Activated naive CD8-positive, alpha-beta T cell (primary cell): Measurements from ENCODE around the gene RET.
"Not testable (repeated sequence)": the region's sequence is repeated elsewhere in the genome, so short reads cannot be mapped to it uniquely, and the experiment has no call there.

Source experiments
- H3K27ac Mint-ChIP-seq: one replicate; pipeline ENCODE4 v1.8.0; 2021; ENCODE audit warnings: mixed read lengths
- H3K27me3 Mint-ChIP-seq: one replicate; pipeline ENCODE4 v1.8.0; 2021; ENCODE audit warnings: mixed read lengths
- H3K36me3 Mint-ChIP-seq: one replicate; pipeline ENCODE4 v1.8.0; 2021; ENCODE audit warnings: mixed read lengths
- H3K4me1 Mint-ChIP-seq: one replicate; pipeline ENCODE4 v1.8.0; 2021; ENCODE audit warnings: low read depth, mixed read lengths
- H3K4me3 Mint-ChIP-seq: one replicate; pipeline ENCODE4 v1.8.0; 2021; ENCODE audit warnings: mild to moderate bottlenecking, mixed read lengths
- H3K9me3 Mint-ChIP-seq: one replicate; pipeline ENCODE4 v1.8.0; 2021; ENCODE audit warnings: low read depth, mixed read lengths

The RET gene

DNA sequence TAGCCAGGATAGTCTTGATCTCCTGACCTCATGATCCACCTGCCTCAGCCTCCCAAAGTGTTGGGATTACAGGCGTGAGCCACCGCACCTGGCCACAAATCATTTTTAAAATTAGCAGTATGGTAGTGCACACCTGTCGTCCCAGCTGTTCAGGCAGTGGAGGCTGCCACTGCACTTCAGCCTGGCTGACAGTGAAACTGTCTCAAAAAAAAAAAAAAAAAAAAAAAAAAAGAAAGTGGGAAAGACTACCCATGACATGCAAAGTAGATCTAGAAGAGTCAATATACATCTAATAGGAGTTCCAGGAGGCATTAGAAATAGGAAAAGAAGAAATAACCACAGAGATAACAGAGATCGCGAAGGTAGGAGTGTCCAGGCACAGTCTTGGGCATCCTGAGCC is 64.6 kb downstream of the RET start:
- H3K4me1 Mint-ChIP-seq, result peaks cover 74% of the 10 kb centered on the region
- H3K36me3 Mint-ChIP-seq, result peaks cover 2% of the 10 kb centered on the region
- peak overlapping the region; percentile 58 for H3K27ac Mint-ChIP-seq
- no peaks in the 10 kb centered on the region for H3K27me3 Mint-ChIP-seq
- H3K9me3 Mint-ChIP-seq, result no peaks in the 10 kb centered on the region
- peak overlapping the region; percentile 33 for H3K4me3 Mint-ChIP-seq

GRCh38 chr10:43145311-43145710 is 68.4 kb downstream of the RET start:
- Mint-ChIP-seq H3K9me3 (peaks cover 3% of the 10 kb centered on the region), H3K4me1 (peaks cover 76% of the 10 kb centered on the region), H3K27ac (peak overlapping the region; percentile 58), H3K27me3 (no peaks in the 10 kb centered on the region), H3K36me3 (peaks cover 19% of the 10 kb centered on the region), H3K4me3 (peak overlapping the region; percentile 32)

GRCh38 chr10:43145936-43146335 is 69.1 kb downstream of the RET start:
- H3K4me3 Mint-ChIP-seq, result peak overlapping the region; percentile 32
- not testable (repeated sequence) for H3K27ac Mint-ChIP-seq, H3K9me3 Mint-ChIP-seq, H3K27me3 Mint-ChIP-seq
- peaks cover 76% of the 10 kb centered on the region for H3K4me1 Mint-ChIP-seq
- H3K36me3 Mint-ChIP-seq, result peaks cover 21% of the 10 kb centered on the region

DNA sequence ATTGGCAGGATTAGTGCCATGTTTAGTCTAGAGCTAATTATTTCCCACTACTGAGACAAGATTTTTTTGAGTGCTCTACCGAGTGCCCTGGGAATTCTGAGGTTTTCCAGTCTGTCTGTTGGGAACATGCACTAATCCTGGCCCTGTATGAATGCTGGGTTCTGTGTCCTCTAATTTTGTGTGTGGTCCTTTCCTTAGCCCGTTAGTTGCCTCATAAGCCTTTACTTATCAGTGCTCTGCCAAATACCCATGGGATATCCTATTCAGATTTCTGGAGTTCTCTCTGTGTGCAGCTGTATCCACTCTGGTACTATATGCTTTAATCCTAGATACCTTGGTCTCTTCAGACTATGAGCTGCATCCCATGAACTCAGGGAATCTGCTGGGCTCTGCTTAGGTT is 74.5 kb downstream of the RET start:
- Mint-ChIP-seq H3K4me1 (peaks cover 67% of the 10 kb centered on the region), H3K9me3 (peaks cover 3% of the 10 kb centered on the region), H3K4me3 (peak overlapping the region; percentile 38), H3K27ac (peak overlapping the region; percentile 68), H3K36me3 (peaks cover 19% of the 10 kb centered on the region), H3K27me3 (no peaks in the 10 kb centered on the region)

DNA sequence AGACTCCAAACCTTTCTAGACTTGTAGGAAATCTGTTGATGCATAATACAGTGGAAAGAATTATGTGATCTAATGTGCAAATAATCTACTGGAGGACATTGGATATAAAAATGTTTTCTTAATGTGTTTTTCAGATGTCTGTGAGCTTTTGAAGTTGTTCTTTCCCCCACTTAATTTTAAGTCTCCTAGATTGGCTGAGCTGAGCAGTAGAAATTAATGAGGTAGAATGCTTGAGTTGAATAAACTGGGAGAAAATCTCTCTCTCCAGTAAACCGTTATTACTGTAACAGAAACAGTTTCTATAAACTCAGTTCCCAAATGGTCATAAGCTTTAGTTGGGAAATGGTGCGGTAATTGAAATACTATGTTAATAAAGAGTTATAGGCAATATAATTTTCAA is 77.0 kb downstream of the RET start:
- Mint-ChIP-seq H3K36me3 (peaks cover 8% of the 10 kb centered on the region), H3K27me3 (no peaks in the 10 kb centered on the region), H3K27ac (peak overlapping the region; percentile 23), H3K4me1 (peaks cover 69% of the 10 kb centered on the region), H3K4me3 (no peak overlapping the region), H3K9me3 (no peaks in the 10 kb centered on the region)

GRCh38 chr10:43155221-43155620 is 78.4 kb downstream of the RET start:
- Mint-ChIP-seq H3K36me3 (peaks cover 5% of the 10 kb centered on the region), H3K9me3 (no peaks in the 10 kb centered on the region), H3K27me3 (no peaks in the 10 kb centered on the region), H3K4me3 (no peak overlapping the region), H3K27ac (peak overlapping the region; percentile 50), H3K4me1 (peaks cover 72% of the 10 kb centered on the region)

- H3K4me1 Mint-ChIP-seq, result peaks cover 71% of the 10 kb centered on the region
- no peaks in the 10 kb centered on the region for H3K27me3 Mint-ChIP-seq
- peaks cover 2% of the 10 kb centered on the region for H3K36me3 Mint-ChIP-seq
- peak overlapping the region; percentile 50 for H3K27ac Mint-ChIP-seq
- H3K4me3 Mint-ChIP-seq, result peak overlapping the region; percentile 17
- H3K9me3 Mint-ChIP-seq, result no peaks in the 10 kb centered on the region
Observed at GRCh38 chr10:43155741-43156140, 78.9 kb downstream of the RET start.

- Mint-ChIP-seq H3K9me3 (no peaks in the 10 kb centered on the region), H3K27ac (peak overlapping the region; percentile 37), H3K4me3 (no peak overlapping the region), H3K4me1 (peaks cover 71% of the 10 kb centered on the region), H3K36me3 (peaks cover 8% of the 10 kb centered on the region), H3K27me3 (no peaks in the 10 kb centered on the region)
Observed at GRCh38 chr10:43156590-43157341, 79.9 kb downstream of the RET start.

DNA sequence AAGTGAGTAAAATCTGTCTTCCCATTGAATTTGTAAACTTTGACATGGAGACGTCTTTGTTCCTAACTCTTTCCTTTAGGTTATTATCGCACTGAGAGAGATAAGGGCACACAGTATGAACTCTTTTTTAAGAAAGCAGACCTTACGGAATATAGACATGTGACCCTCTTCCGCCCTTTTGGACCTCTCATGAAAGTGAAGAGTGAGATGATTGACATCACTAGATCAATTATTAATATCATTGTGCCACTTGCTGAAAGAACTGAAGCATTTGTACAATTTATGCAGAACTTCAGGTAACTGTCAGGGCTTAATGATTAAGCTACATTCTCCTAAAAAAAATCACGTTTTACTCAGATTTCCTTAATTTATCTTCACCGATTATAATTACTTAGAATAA is 81.8 kb downstream of the RET start:
- Mint-ChIP-seq H3K36me3 (peaks cover 21% of the 10 kb centered on the region), H3K27me3 (no peaks in the 10 kb centered on the region), H3K4me3 (no peak overlapping the region), H3K4me1 (peaks cover 74% of the 10 kb centered on the region), H3K27ac (no peak overlapping the region), H3K9me3 (no peaks in the 10 kb centered on the region)

- peaks cover 67% of the 10 kb centered on the region for H3K4me1 Mint-ChIP-seq
- H3K27ac Mint-ChIP-seq, result peak overlapping the region; percentile 93
- no peaks in the 10 kb centered on the region for H3K27me3 Mint-ChIP-seq
- no peaks in the 10 kb centered on the region for H3K9me3 Mint-ChIP-seq
- H3K36me3 Mint-ChIP-seq, result peaks cover 23% of the 10 kb centered on the region
- peak overlapping the region; percentile 44 for H3K4me3 Mint-ChIP-seq
Observed at GRCh38 chr10:43160046-43160920, 83.4 kb downstream of the RET start.

GRCh38 chr10:43160921-43161255 is 84.0 kb downstream of the RET start:
- no peaks in the 10 kb centered on the region for H3K9me3 Mint-ChIP-seq
- H3K4me3 Mint-ChIP-seq, result peak overlapping the region; percentile 44
- no peaks in the 10 kb centered on the region for H3K27me3 Mint-ChIP-seq
- H3K27ac Mint-ChIP-seq, result peak overlapping the region; percentile 93
- H3K36me3 Mint-ChIP-seq, result peaks cover 24% of the 10 kb centered on the region
- H3K4me1 Mint-ChIP-seq, result peaks cover 63% of the 10 kb centered on the region

DNA sequence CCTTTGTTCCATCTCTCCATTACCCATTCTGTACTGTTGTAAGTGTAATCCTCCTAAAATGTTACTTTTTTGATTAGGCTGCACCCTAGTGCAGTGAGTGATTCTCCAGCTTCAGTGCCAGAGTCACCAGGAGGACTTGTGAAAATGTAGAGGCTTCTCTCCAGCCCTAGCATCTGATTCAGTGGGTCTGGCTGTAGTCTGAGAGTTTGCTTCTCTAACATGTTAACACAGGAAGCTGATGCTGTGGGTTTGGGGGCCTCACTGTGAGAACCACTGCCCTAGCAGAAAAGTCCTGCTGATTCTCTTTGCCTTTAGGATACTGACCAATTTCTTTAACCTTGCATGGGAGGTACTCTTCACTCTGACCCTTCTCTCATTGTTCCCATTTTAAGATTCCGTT is 85.7 kb downstream of the RET start:
- Mint-ChIP-seq H3K36me3 (peaks cover 21% of the 10 kb centered on the region), H3K27ac (peak overlapping the region; percentile 76), H3K4me3 (no peak overlapping the region), H3K9me3 (no peaks in the 10 kb centered on the region), H3K27me3 (no peaks in the 10 kb centered on the region), H3K4me1 (peaks cover 58% of the 10 kb centered on the region)

GRCh38 chr10:43166207-43166879 is 89.5 kb downstream of the RET start:
- H3K27me3 Mint-ChIP-seq, result no peaks in the 10 kb centered on the region
- H3K27ac Mint-ChIP-seq, result peak overlapping the region; percentile 67
- H3K36me3 Mint-ChIP-seq, result peaks cover 23% of the 10 kb centered on the region
- H3K4me1 Mint-ChIP-seq, result peaks cover 35% of the 10 kb centered on the region
- no peaks in the 10 kb centered on the region for H3K9me3 Mint-ChIP-seq
- H3K4me3 Mint-ChIP-seq, result peak overlapping the region; percentile 15

DNA sequence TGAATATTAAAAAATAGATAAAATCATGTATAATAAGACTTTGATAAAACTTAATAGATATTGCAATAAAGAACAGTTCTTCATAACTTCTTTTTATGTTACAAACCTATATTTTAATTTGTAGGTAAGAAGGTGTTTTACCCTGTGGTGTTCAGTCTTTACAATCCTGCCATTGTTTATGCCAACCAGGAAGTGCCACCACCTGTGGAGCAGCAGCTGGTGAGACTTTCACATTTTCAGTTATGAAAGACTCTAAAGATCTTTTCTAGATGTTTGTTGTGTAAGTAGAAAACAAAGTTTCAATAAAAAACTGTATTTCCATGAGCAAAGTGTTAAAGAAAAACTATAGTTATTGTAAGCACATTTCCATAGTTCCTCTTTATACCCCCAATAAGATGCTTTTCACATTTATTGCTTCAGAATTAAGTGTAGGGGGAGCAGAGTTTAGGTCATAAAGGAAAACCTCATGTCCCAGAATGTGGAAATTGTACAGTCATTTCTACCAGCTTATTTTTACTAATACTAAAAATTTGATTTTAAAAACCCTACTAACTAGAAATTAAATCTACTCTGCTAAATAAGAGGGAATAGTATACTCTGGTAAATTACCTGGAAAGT is 90.1 kb downstream of the RET start:
- H3K27ac Mint-ChIP-seq, result no peak overlapping the region
- no peaks in the 10 kb centered on the region for H3K9me3 Mint-ChIP-seq
- H3K4me1 Mint-ChIP-seq, result peaks cover 33% of the 10 kb centered on the region
- H3K36me3 Mint-ChIP-seq, result peaks cover 17% of the 10 kb centered on the region
- no peak overlapping the region for H3K4me3 Mint-ChIP-seq
- no peaks in the 10 kb centered on the region for H3K27me3 Mint-ChIP-seq

DNA sequence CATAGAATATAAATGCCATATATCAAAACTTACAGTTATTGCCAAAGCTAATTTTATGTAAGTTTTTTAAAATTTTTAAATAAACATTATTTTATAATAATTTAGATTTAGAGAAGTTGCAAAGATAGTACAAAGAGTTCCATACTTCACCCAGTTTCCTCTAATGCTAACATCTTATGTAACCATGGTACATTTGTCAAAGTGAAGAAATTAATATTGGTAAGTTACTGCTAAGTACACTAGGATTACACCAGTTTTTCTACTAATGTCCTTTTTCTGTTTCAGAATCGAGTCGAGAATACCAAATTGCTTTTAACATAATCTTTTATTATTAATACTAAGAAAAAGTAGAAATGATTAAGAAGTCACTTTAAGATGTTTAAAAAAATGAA is 90.6 kb downstream of the RET start:
- Mint-ChIP-seq H3K36me3 (peaks cover 16% of the 10 kb centered on the region), H3K4me3 (no peak overlapping the region), H3K4me1 (peaks cover 32% of the 10 kb centered on the region), H3K27ac (no peak overlapping the region), H3K27me3 (no peaks in the 10 kb centered on the region), H3K9me3 (no peaks in the 10 kb centered on the region)
